DLD1 (cell line): ENCODE data around the gene PHF21B.
"Not testable (repeated sequence)": the region's sequence is repeated elsewhere in the genome, so short reads cannot be mapped to it uniquely, and the experiment has no call there.

Experiments used
- in situ Hi-C: cut with HindIII; loops from 2 replicates; pipeline ENCODE4 v1.10.0; 2017; ENCODE audit warnings: low sequenced_read_pairs

PHF21B gene

DNA sequence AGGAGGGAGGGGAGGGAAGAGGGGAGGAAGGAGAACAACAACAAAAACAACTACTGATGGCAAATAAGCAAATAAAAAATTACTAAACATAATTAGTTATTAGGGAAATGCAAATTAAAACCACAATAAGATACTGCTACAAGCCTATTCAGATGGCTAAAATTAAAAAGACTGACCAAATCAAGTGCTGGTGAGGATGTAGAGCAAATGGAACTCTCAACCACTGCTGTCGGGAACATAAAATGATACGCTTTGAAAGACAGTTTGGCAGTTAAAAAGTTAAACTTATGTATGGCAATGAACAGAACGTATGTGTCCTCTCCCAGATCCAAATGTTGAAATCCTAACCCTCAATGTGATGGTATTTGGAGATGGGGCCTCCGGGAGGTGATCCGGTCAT lies 85.7 kb downstream of the PHF21B start:
- in situ Hi-C loops: no loop called here

- in situ Hi-C loops: not testable (repeated sequence)
Measured at GRCh38 chr22:44921766-44922165, 88.0 kb downstream of the PHF21B start.

- in situ Hi-C loops: no loop called here
Measured at GRCh38 chr22:44920183-44920582, 89.6 kb downstream of the PHF21B start.

DNA sequence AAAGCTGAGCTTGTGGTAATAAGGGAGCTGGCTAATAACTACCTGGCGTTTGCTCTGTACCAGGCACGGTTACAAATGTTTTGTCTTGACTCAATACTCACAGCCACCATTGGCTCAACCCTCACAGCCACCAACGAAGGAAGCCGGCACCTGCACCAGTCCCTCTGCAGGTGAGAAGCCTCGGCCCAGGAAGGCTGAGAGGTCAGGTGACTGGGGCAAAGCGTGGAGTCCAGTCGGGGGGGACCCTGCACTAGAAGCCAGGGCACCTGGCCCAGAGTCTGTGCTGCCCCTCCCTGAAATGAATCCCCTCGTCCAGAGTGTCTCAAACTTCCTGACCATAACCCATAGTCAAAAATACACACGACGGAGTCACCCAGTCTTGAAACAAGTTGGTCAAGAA lies 90.1 kb downstream of the PHF21B start:
- in situ Hi-C loops: no loop called here

- in situ Hi-C loops: no loop called here
Measured at GRCh38 chr22:44918925-44919392, 90.8 kb downstream of the PHF21B start.

DNA sequence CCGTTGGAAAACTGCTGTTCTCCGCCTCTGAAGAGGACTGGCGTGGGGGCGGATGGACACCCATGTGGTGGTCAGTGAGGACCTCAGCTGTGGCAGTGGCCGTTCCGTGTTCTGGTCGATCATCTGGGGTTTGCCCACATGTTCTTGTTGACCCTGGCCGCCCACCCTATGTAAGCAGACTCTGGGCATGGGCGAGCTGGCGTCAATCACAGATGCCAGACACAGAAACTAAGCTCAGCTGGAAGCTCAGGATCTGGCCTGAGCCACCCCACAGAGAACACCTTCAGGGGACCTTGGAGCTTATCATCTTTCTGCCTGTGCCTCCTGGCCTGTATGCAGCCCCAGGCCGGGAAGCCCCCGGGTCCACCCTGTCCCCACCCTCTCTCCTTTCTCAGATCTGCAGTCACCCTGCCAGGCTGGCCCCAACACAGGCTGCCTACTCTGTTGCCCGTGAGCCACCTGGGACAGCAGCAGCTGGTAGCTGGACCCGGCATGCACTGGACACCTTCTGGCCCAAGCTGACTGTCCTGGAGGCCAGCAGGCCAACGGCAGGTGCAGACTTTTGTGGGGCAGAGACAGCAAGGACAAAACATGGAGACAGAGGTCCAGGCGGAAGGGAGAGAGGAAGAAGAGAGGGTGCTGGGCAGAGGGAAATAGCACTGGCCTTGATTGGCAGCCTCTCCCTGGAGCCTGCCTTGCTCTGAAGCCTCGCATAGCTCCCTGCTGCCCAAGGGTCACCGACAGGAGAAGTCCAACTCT lies 91.5 kb downstream of the PHF21B start:
- in situ Hi-C loops: no loop called here

DNA sequence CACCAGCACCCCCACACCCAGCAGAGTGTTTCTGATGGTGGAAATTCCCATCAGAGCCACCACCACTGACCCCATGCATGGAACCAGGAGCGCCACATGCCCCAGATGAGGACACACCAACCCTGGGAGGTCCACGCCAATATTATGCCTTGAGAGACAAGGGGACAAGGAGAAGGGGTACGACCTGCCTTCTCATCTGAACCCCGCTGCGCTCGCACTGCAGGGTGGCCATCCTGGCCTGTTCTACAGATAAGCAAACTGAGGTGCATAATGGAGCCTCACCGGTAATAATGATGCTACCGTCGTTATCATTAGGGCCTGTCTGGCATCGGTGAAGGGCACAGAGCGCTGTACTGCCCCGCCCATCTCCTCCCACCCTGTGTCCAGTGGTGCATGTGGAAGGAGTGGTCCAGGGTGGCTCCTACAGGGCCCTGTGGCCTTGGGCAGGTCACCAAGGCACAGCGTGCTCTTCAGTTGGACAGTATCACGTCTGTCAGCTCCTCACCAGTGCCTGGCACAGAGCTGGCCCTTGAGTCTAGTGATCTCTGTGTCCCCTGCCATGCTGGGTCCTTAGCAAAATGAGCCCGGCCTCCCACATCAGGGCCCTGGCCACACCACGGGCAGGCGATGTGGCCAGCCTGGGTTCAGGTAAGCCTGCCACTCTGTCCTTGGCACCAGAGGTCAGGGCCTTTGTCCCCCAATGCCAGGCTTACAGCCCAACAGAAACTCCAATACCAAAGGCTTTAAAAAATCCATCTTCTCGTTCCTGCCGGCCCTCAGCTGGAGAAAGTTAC lies 92.2 kb downstream of the PHF21B start:
- in situ Hi-C loops: no loop called here

DNA sequence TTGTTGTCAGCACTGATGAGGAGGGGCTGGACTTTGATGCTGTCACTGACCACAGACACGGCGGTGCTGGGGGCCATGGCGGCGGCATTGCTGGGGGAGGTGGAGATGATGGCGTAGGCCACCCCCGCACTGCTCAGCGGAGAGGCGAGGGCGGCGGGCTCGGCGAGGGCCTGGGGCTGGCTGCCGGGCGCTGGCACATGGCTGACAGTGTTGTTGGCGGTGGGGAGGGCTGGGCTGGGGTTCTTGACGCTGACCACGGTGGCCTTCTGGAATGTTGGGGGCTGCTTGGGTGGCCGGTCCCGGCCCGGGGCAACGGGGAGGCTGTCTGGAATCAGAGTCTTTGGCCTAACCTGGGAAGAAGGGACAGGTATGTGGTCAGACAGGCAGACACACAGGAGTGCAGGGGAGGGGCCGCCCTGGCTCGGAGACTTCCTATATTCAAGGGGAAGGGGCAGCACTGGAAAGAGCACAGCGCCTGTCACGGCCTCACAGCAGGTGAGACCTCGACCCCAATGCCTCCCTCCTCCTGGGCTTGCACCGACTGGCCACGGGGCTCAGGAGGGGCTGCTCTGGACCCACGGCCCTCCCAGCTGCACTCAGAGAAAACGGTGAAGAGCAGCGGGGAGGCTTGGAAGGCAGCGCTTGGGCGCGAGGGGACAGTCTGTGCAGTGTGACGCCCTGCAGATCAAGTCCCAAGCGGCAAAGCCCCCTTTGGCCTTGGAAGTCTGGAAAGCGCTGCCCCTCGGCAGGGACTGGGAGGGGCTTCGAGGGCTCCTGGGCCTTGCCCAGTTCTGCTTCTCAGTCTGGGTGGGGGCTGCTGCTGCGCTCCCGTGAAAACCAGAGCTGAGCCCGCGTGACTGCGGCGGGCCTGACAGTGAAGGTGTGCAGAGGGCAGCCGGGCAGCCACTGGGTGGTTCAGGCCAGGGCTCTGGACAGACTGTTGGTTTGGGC lies 93.2 kb downstream of the PHF21B start:
- in situ Hi-C loops: no loop called here

GRCh38 chr22:44915441-44915840 lies 94.4 kb downstream of the PHF21B start:
- in situ Hi-C loops: no loop called here

DNA sequence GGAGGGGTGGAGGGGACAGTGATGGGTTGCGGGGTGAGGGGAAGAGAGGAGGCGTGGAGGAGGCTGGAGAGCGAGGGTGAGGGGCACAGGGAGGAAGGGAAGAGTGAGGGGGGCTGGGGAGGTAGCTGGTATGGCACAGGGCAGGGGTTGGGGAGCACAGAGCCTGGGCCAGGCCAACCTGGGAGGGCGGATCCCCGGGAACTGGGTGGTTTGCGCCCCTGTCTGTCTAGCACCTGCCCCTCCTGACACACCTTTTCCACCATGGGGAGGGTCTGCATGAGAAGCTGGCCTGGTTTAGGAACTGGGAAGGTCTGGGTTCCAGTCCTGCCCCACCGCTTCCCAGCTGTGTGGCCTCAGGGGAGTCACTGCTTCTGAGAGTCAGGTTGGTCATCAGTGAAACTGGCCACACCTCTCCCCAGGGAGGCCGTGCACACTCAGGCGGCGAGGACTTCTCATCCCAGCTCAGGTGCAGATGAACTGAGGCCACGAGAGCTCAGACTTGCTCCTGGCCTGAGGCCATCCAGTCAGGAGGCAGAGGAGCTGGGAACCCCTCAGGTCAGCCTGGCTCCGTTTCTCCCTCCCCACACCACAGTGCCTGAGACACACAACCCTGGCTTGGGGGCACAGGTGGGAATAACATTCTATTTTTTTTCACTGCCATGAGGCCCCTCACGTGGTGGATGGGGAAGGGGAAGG lies 95.6 kb downstream of the PHF21B start:
- in situ Hi-C loops: no loop called here

GRCh38 chr22:44913198-44913983 lies 96.4 kb downstream of the PHF21B start:
- in situ Hi-C loops: no loop called here

GRCh38 chr22:44909241-44909640 lies 100.6 kb downstream of the PHF21B start:
- in situ Hi-C loops: no loop called here

- in situ Hi-C loops: no loop called here
Measured at GRCh38 chr22:44907765-44908737, 101.8 kb downstream of the PHF21B start.

- in situ Hi-C loops: no loop called here
Measured at GRCh38 chr22:44906999-44907644, 102.7 kb downstream of the PHF21B start.

- in situ Hi-C loops: no loop called here
Measured at GRCh38 chr22:44906248-44906936, 103.4 kb downstream of the PHF21B start.

DNA sequence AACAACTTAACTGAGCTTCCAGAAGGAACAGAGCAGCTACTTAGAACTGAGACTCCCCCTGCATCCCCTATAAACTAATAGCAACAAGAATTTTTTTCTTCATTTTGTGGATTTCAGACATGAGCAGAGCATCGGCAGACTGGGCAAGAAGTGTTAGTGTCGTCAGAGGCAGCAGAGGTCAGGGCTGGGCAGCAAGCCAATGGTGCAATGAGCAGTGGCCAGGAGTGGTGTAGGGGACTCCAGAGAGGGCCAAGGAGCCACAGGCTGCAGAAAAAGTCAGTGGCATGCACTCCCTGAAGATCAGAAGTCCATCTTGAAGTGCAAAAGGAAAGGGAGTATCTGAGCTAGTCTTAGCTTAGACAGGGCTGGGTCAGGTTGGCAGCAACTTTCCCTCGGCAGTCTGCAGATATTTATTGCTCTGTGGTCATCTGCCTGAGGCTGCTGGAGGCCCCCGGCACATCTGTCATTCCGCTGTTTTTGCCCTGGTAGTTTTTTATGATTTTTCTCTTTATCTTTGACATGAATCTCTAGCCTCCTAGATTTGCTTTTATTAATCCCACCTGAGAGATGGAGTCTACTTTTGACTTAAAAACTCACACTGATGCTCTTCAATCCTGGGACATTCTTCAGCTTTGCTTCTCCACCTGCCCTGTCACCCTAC lies 105.2 kb downstream of the PHF21B start:
- in situ Hi-C loops: not testable (repeated sequence)

DNA sequence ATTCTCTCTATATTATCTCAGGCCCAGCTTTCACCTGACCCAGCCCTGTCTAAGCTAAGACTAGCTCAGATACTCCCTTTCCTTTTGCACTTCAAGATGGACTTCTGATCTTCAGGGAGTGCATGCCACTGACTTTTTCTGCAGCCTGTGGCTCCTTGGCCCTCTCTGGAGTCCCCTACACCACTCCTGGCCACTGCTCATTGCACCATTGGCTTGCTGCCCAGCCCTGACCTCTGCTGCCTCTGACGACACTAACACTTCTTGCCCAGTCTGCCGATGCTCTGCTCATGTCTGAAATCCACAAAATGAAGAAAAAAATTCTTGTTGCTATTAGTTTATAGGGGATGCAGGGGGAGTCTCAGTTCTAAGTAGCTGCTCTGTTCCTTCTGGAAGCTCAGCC lies 106.6 kb downstream of the PHF21B start:
- in situ Hi-C loops: not testable (repeated sequence)
